Neural progenitor cell (in vitro differentiated cells): ENCODE results near the gene ZDHHC11. TPM values are rescaled to one million over a fixed set of nuclear protein-coding genes. Genes with fewer than 3 reads are reported as not detected.
"Not testable (repeated sequence)": the region's sequence is repeated elsewhere in the genome, so short reads cannot be mapped to it uniquely, and the experiment has no call there.

Experiments
- DNase-seq: peaks from one replicate; pipeline ENCODE4 v3.0.0-alpha.2; 2016; ENCODE audit warnings: low spot score
- H2AFZ ChIP-seq: fragments of 200-600 bp; sonication (generic); replicated peaks from 2 replicates; pipeline ENCODE4 v1.6.1; 2016; ENCODE audit warnings: antibody characterized with exemption
- H3F3A ChIP-seq: fragments of 200-600 bp; sonication (generic); 2 replicates; pipeline ENCODE4 v1.6.1; 2016; ENCODE audit warnings: antibody characterized with exemption, low read depth
- H3K27ac ChIP-seq: fragments of 200-600 bp; sonication (generic); 2 replicates; pipeline ENCODE4 v1.5.1; 2016; ENCODE audit warnings: mild to moderate bottlenecking
- H3K27me3 ChIP-seq: fragments of 200-600 bp; sonication (generic); 2 replicates; pipeline ENCODE4 v1.6.1; 2016; ENCODE audit warnings: mild to moderate bottlenecking, moderate library complexity
- H3K36me3 ChIP-seq: fragments of 200-600 bp; sonication (generic); 2 replicates; pipeline ENCODE4 v1.5.1; 2016
- H3K4me1 ChIP-seq: fragments of 200-600 bp; sonication (generic); 2 replicates; pipeline ENCODE4 v1.6.1; 2016; ENCODE audit warnings: mixed run types
- H3K4me2 ChIP-seq: fragments of 200-600 bp; sonication (generic); 2 replicates; pipeline ENCODE4 v1.6.1; 2016
- H3K4me3 ChIP-seq: fragments of 200-600 bp; sonication (generic); 2 replicates; pipeline ENCODE4 v1.5.1; 2016
- H3K79me2 ChIP-seq: fragments of 200-600 bp; sonication (generic); 2 replicates; pipeline ENCODE4 v1.6.1; 2016; ENCODE audit warnings: low read depth
- H3K9ac ChIP-seq: fragments of 200-600 bp; sonication (generic); 2 replicates; pipeline ENCODE4 v1.6.1; 2016
- H3K9me3 ChIP-seq: fragments of 200-600 bp; sonication (generic); 2 replicates; pipeline ENCODE4 v1.5.1; 2016; ENCODE audit warnings: low read depth
- H4K20me1 ChIP-seq: fragments of 200-600 bp; sonication (generic); 2 replicates; pipeline ENCODE4 v1.6.1; 2016; ENCODE audit warnings: low read depth
- H3K27ac Mint-ChIP-seq: 3 replicates; pipeline ENCODE4 v1.8.0; 2021; ENCODE audit warnings: mixed read lengths
- H3K27me3 Mint-ChIP-seq: 2 replicates; pipeline ENCODE4 v1.8.0; 2022; ENCODE audit warnings: low read depth, mild to moderate bottlenecking, inconsistent platforms, moderate library complexity, mixed read lengths; ENCODE audit not compliant: insufficient read depth
- H3K36me3 Mint-ChIP-seq: 3 replicates; pipeline ENCODE4 v1.8.0; 2021; ENCODE audit warnings: mixed read lengths
- H3K4me1 Mint-ChIP-seq: 3 replicates; pipeline ENCODE4 v1.8.0; 2021; ENCODE audit warnings: mixed read lengths
- H3K4me3 Mint-ChIP-seq: 3 replicates; pipeline ENCODE4 v1.8.0; 2021; ENCODE audit warnings: mild to moderate bottlenecking, moderate library complexity, mixed read lengths
- H3K9me3 Mint-ChIP-seq: 3 replicates; pipeline ENCODE4 v1.8.0; 2020; ENCODE audit warnings: mixed read lengths
- EZH2 ChIP-seq: fragments of 200-600 bp; sonication (generic); IDR thresholded peaks from 2 replicates; pipeline ENCODE4 v1.6.1; 2017; ENCODE audit warnings: antibody characterized with exemption, mild to moderate bottlenecking, moderate library complexity
- EZH2phosphoT487 ChIP-seq: fragments of 200-600 bp; sonication (generic); IDR thresholded peaks from 2 replicates; pipeline ENCODE4 v1.6.1; 2017; ENCODE audit warnings: antibody characterized with exemption
- total RNA-seq: library from RNA; depleted of rRNA; stranded (reverse); fragments of >200 nt; gene quantifications from 2 replicates; pipeline ENCODE4 v1.2.3, GENCODE V29; 2015; ENCODE audit warnings: low replicate concordance
- TF ChIP-seq, protein P1 (sequence below): fragments of 200-600 bp; sonication (generic); IDR thresholded peaks from 2 replicates; pipeline ENCODE4 v1.5.1; 2017; ENCODE audit warnings: antibody characterized with exemption, mild to moderate bottlenecking

Gene ZDHHC11
- total RNA-seq, 1 donor from 2014 or later = 0.92 TPM

GRCh38 chr5:775961-776861 is 74.6 kb downstream of the ZDHHC11 start:
- Histone ChIP-seq H3K4me2 (no peak overlapping the region), H3K9me3 (no peaks in the 10 kb centered on the region), H3K79me2 (no peaks in the 10 kb centered on the region), H2AFZ (no peak overlapping the region), H4K20me1 (no peaks in the 10 kb centered on the region), H3K27me3 (no peaks in the 10 kb centered on the region), H3K4me3 (no peak overlapping the region), H3F3A (no peaks in the 10 kb centered on the region), H3K9ac (no peak overlapping the region), H3K4me1 (no peaks in the 10 kb centered on the region), H3K27ac (no peak overlapping the region), H3K36me3 (no peaks in the 10 kb centered on the region)
- peaks cover 7% of the 10 kb centered on the region for H3K36me3 Mint-ChIP-seq
- peaks cover 3% of the 10 kb centered on the region for H3K27me3 Mint-ChIP-seq
- peaks cover 11% of the 10 kb centered on the region for H3K4me1 Mint-ChIP-seq
- no peak overlapping the region for H3K27ac Mint-ChIP-seq
- DNase-seq = no peak
- peaks cover 4% of the 10 kb centered on the region for H3K9me3 Mint-ChIP-seq
- TF ChIP-seq EZH2 (no peak), EZH2phosphoT487 (no peak)
- TF ChIP-seq, protein P1, sequence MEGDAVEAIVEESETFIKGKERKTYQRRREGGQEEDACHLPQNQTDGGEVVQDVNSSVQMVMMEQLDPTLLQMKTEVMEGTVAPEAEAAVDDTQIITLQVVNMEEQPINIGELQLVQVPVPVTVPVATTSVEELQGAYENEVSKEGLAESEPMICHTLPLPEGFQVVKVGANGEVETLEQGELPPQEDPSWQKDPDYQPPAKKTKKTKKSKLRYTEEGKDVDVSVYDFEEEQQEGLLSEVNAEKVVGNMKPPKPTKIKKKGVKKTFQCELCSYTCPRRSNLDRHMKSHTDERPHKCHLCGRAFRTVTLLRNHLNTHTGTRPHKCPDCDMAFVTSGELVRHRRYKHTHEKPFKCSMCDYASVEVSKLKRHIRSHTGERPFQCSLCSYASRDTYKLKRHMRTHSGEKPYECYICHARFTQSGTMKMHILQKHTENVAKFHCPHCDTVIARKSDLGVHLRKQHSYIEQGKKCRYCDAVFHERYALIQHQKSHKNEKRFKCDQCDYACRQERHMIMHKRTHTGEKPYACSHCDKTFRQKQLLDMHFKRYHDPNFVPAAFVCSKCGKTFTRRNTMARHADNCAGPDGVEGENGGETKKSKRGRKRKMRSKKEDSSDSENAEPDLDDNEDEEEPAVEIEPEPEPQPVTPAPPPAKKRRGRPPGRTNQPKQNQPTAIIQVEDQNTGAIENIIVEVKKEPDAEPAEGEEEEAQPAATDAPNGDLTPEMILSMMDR = no peak
- H3K4me3 Mint-ChIP-seq = no peak overlapping the region

- not testable (repeated sequence) for H3K9me3 Mint-ChIP-seq, H3K4me3 ChIP-seq
- peaks cover 14% of the 10 kb centered on the region for H3K4me1 Mint-ChIP-seq
Observed at GRCh38 chr5:775595-775960, 75.2 kb downstream of the ZDHHC11 start.

GRCh38 chr5:774854-775505 is 75.8 kb downstream of the ZDHHC11 start:
- H3K36me3 ChIP-seq, H2AFZ ChIP-seq, H3K4me1 ChIP-seq, H3K79me2 ChIP-seq, H4K20me1 ChIP-seq, H3F3A ChIP-seq, H3K4me3 ChIP-seq, H3K9me3 Mint-ChIP-seq, H3K27ac Mint-ChIP-seq, H3K36me3 Mint-ChIP-seq, H3K9ac ChIP-seq, H3K9me3 ChIP-seq, H3K4me2 ChIP-seq, H3K27ac ChIP-seq, H3K27me3 ChIP-seq, DNase-seq, H3K27me3 Mint-ChIP-seq, H3K4me3 Mint-ChIP-seq: not testable (repeated sequence)
- peaks cover 14% of the 10 kb centered on the region for H3K4me1 Mint-ChIP-seq

More at GRCh38 chr5:775595-775960, 75.2 kb downstream of the ZDHHC11 start:
- H3K27me3 ChIP-seq, H3K27ac ChIP-seq, H3K79me2 ChIP-seq, H3K4me1 ChIP-seq, H2AFZ ChIP-seq, H3K4me3 Mint-ChIP-seq, H4K20me1 ChIP-seq, H3F3A ChIP-seq, DNase-seq, H3K36me3 ChIP-seq, H3K27me3 Mint-ChIP-seq, H3K36me3 Mint-ChIP-seq, H3K4me2 ChIP-seq, H3K9me3 ChIP-seq, H3K27ac Mint-ChIP-seq, H3K9ac ChIP-seq: not testable (repeated sequence)

- H3K4me3 ChIP-seq, H3K36me3 Mint-ChIP-seq, H3K27ac ChIP-seq, H3K9me3 Mint-ChIP-seq, H3K4me2 ChIP-seq, H2AFZ ChIP-seq, H3K27me3 ChIP-seq, H3F3A ChIP-seq, H3K4me1 ChIP-seq, H3K9me3 ChIP-seq, H3K36me3 ChIP-seq, H3K79me2 ChIP-seq, H3K27ac Mint-ChIP-seq, H3K4me3 Mint-ChIP-seq, H3K27me3 Mint-ChIP-seq, H4K20me1 ChIP-seq, H3K9ac ChIP-seq: not testable (repeated sequence)
- peak; percentile 29 for DNase-seq
- H3K4me1 Mint-ChIP-seq = peaks cover 14% of the 10 kb centered on the region
- TF ChIP-seq, protein P1 = peak; percentile 8
Observed at GRCh38 chr5:774304-774703, 76.5 kb downstream of the ZDHHC11 start.
